ENCODE data around the gene EIF3A. TPM values are rescaled to one million over a fixed set of nuclear protein-coding genes. Genes with fewer than 3 reads are reported as not detected.

EIF3A gene
- total RNA-seq, 1 donor from 2014 or later = 176 TPM

Other genes starting within 250 kb of the EIF3A start
- gene NANOS1, start 51.1 kb downstream of the EIF3A start, total RNA-seq = 0.20 and 0.34 TPM in 2 replicates
- gene DENND10, start 23.3 kb upstream of the EIF3A start, total RNA-seq = 56.1 and 58.3 TPM in 2 replicates
- 29.4 and 29.5 TPM in 2 replicates for gene SFXN4, start 84.9 kb upstream of the EIF3A start, total RNA-seq
- 132 and 139 TPM in 2 replicates for gene PRDX3, start 98.0 kb upstream of the EIF3A start, total RNA-seq
- gene GRK5, start 126.8 kb upstream of the EIF3A start, total RNA-seq = 38.9 and 41.6 TPM in 2 replicates

All from T-helper 2 cell treated with Interferon-gamma antibody and Interleukin-4, amounts not matched to agents 100 ng/mL and 5 ng/mL, for 36 hours (primary cell).